ENCODE measurements around the gene IFITM10.

Gene IFITM10

DNA sequence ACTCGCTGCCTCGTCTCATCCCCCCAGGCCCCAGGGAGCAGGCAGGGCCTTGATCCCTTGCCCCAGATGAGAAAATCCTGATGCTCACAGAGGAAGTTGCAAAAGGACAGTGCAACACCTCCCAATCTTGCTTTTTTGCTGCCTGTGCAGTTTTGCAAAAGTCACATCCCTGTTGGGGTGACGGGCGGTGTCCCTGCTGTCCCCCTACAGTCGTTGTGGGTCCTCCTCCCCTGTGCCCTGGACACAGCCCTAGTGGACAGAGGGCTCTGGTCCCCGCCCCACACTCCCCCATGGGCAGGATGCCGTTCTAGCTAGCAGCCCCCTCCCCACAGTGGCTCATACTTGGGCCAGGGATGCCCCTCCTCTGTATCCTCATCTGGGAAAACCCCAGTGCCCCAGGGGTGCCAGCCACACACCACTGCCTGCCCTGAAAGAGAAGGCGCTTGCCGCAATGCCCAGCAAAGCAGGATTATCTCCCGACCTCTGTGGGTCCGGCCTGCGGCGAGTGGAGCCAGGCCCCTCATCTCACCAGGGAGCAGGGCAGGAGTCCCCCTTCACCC lies 31.7 kb upstream of the IFITM10 start:
- Histone ChIP-seq H3K9ac (ENCODE audit: low read length) (no peak overlapping the region), H3K4me3 (ENCODE audit: low read length) (no peak overlapping the region), H3K27me3 (ENCODE audit: control insufficient read depth, insufficient read depth, low read length) (peaks cover 5% of the 10 kb centered on the region), H3K27ac (ENCODE audit: low read depth, low read length) (no peak overlapping the region), H3K36me3 (ENCODE audit: control insufficient read depth, insufficient read depth, low read length) (no peaks in the 10 kb centered on the region), H3K4me1 (ENCODE audit: control insufficient read depth, insufficient read depth, low read length) (no peaks in the 10 kb centered on the region)

- Histone ChIP-seq H3K27me3 (ENCODE audit: control insufficient read depth, insufficient read depth, low read length) (peaks cover 5% of the 10 kb centered on the region), H3K4me3 (ENCODE audit: low read length) (no peak overlapping the region), H3K9ac (ENCODE audit: low read length) (no peak overlapping the region), H3K36me3 (ENCODE audit: control insufficient read depth, insufficient read depth, low read length) (no peaks in the 10 kb centered on the region), H3K4me1 (ENCODE audit: control insufficient read depth, insufficient read depth, low read length) (no peaks in the 10 kb centered on the region), H3K27ac (ENCODE audit: low read depth, low read length) (no peak overlapping the region)
These were observed 31.2 kb upstream of the IFITM10 start for GRCh38 chr11:1781593-1781975.

DNA sequence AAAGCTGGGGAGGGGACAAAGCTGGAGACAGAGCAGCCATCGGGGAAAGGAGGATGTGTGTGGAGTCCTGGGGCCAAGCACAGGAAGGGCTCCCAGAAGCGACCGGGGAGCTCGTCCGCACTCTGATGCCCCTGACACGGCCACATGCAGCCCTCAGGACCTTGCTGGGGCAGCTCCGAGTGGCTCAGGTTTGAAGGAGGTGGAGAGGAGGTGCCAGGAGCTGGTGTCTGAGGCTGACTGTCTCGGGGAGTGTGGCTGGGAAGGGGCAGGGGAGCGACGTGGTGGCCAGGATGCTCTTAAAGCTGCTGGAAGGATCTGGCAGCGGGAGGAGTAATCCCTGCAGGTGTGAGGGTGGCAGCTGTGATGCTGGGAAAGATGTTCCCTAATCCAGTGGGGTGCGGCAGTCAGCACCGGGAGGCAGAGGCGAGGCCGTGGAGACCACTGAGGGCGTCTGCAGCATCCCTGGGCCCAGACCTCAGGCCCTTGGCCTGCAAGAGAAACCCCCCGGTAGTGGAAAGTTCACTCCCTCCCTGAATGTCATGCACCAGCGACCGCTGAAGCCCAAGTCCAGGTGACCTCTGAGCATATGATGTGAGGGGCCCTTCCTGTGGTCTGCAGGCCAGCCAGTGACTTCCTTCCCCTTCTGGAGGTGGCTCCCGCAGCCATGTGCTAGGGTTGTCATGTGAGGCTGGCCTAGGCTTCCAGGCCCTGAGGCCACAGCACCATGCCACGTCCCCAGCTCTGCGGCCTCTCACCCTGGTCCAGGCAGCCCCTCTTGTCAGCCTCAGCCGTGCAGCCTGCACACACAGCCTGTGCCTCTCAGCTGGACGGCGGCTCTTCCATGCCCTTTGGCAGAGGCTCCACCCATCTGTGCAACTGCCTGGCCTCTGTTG lies 30.6 kb upstream of the IFITM10 start:
- H3K4me1 ChIP-seq (ENCODE audit: control insufficient read depth, insufficient read depth, low read length) = no peaks in the 10 kb centered on the region
- no peak overlapping the region for H3K27ac ChIP-seq (ENCODE audit: low read depth, low read length)
- peaks cover 5% of the 10 kb centered on the region for H3K27me3 ChIP-seq (ENCODE audit: control insufficient read depth, insufficient read depth, low read length)
- H3K9ac ChIP-seq (ENCODE audit: low read length) = no peak overlapping the region
- H3K36me3 ChIP-seq (ENCODE audit: control insufficient read depth, insufficient read depth, low read length) = no peaks in the 10 kb centered on the region
- H3K4me3 ChIP-seq (ENCODE audit: low read length) = no peak overlapping the region

DNA sequence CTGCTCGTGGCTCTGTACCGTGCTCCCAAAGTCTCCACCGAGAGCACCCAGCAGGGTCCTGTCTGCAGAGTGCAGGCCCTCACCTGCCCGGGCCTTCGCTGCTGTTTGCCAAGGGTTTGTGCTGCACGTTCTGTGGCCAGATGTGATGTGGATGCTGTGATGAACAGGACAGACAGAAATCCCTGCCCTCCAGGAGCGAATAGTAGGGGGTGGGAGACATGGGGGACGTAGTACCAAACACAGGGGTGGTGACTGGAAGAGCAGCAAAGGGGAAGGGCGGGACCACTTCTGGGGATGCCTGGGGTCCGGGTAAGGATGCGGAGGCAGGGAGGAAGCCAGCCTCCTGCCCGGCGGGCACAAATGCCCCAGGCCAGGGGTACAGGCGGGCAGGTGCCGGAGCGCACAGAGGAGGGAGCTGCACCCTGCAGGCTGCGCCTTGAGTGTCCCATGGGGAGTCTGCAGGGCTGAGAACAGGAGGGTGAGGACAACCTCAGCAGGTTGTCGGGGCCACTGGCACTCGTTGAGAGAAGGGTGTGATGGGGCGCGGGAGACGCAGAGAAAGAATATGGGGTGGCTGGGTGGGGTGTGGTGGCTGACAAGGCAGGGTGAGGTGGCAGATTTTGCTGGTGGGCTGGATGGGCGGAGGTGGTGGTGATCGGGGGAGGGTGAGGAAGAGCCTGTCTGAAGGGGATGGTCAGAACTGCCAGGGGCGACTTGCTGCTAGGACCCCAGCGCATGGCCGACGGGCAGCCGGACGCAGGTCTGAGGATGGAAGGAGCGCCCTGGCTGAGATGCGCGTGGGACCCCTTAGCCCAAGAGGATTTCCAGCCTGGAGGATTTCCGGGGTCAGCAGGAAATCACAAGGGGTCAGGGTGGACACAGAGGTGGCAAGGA lies 29.7 kb upstream of the IFITM10 start:
- no peaks in the 10 kb centered on the region for H3K36me3 ChIP-seq (ENCODE audit: control insufficient read depth, insufficient read depth, low read length)
- no peak overlapping the region for H3K4me3 ChIP-seq (ENCODE audit: low read length)
- no peaks in the 10 kb centered on the region for H3K4me1 ChIP-seq (ENCODE audit: control insufficient read depth, insufficient read depth, low read length)
- no peak overlapping the region for H3K27ac ChIP-seq (ENCODE audit: low read depth, low read length)
- H3K27me3 ChIP-seq (ENCODE audit: control insufficient read depth, insufficient read depth, low read length) = peaks cover 5% of the 10 kb centered on the region
- H3K9ac ChIP-seq (ENCODE audit: low read length) = no peak overlapping the region

- Histone ChIP-seq H3K4me3 (ENCODE audit: low read length) (no peak overlapping the region), H3K27ac (ENCODE audit: low read depth, low read length) (no peak overlapping the region), H3K36me3 (ENCODE audit: control insufficient read depth, insufficient read depth, low read length) (no peaks in the 10 kb centered on the region), H3K27me3 (ENCODE audit: control insufficient read depth, insufficient read depth, low read length) (peaks cover 5% of the 10 kb centered on the region), H3K4me1 (ENCODE audit: control insufficient read depth, insufficient read depth, low read length) (no peaks in the 10 kb centered on the region), H3K9ac (ENCODE audit: low read length) (no peak overlapping the region)
These were observed 28.8 kb upstream of the IFITM10 start for GRCh38 chr11:1779034-1779805.

DNA sequence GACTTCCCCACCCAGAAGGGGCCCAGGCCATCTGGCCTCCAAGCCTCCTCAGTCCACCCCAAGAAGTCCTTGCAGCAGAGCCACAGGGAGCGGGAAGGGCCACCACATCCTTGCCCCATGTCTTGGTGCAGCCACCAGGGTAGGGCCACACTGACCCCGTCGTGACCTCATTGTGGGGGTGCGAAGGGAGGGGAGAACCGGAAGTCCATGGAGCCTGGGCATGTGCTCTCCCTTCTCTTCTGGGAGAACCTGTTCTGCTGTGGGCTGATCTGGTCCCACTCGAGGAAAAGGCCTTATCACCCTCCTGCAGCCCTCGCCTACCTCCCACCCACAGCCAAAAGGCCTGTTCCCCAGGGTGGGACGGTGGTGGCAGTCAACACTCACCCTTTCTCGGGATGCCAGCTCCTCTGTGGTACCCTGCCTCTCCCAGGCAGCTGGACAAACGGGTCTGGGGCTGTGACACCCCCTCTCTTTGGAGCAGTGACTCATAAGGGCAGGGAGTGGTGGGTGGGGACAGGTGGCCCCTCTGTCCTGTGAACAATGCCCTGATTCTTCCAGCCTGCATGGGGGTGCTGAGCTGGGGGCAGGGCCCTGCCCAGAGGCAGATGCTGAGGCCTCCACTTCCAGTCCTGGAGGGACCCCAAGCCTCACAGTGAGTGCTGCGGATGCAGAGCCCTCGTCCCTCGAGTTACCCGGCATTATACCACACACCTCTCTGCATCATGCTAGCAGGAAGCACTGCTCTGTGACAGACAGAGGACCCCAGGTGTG lies 27.9 kb upstream of the IFITM10 start:
- Histone ChIP-seq H3K27me3 (ENCODE audit: control insufficient read depth, insufficient read depth, low read length) (peaks cover 5% of the 10 kb centered on the region), H3K9ac (ENCODE audit: low read length) (no peak overlapping the region), H3K36me3 (ENCODE audit: control insufficient read depth, insufficient read depth, low read length) (no peaks in the 10 kb centered on the region), H3K4me3 (ENCODE audit: low read length) (no peak overlapping the region), H3K4me1 (ENCODE audit: control insufficient read depth, insufficient read depth, low read length) (no peaks in the 10 kb centered on the region), H3K27ac (ENCODE audit: low read depth, low read length) (no peak overlapping the region)

DNA sequence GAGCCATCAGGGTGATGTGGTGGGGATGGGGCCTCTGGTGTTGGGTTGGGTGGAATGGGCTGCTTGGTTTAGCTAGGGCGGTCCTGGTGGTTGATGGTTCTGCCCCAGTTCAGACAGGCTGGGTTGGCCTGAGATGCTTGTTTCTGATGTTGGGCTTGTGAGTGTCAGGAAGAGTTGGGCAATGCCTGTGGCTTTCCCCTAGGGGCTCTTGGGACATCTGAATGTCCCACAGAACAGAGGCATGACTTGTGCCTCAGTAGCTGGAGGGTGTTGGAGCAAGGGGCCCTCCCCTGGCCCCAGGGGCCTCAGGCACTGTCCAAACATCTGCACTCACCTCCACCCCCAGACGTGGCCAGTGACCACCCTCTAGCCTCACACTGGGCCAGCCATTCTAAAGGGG lies 27.3 kb upstream of the IFITM10 start:
- Histone ChIP-seq H3K4me3 (ENCODE audit: low read length) (no peak overlapping the region), H3K4me1 (ENCODE audit: control insufficient read depth, insufficient read depth, low read length) (no peaks in the 10 kb centered on the region), H3K9ac (ENCODE audit: low read length) (no peak overlapping the region), H3K27ac (ENCODE audit: low read depth, low read length) (no peak overlapping the region), H3K27me3 (ENCODE audit: control insufficient read depth, insufficient read depth, low read length) (peaks cover 5% of the 10 kb centered on the region), H3K36me3 (ENCODE audit: control insufficient read depth, insufficient read depth, low read length) (no peaks in the 10 kb centered on the region)

DNA sequence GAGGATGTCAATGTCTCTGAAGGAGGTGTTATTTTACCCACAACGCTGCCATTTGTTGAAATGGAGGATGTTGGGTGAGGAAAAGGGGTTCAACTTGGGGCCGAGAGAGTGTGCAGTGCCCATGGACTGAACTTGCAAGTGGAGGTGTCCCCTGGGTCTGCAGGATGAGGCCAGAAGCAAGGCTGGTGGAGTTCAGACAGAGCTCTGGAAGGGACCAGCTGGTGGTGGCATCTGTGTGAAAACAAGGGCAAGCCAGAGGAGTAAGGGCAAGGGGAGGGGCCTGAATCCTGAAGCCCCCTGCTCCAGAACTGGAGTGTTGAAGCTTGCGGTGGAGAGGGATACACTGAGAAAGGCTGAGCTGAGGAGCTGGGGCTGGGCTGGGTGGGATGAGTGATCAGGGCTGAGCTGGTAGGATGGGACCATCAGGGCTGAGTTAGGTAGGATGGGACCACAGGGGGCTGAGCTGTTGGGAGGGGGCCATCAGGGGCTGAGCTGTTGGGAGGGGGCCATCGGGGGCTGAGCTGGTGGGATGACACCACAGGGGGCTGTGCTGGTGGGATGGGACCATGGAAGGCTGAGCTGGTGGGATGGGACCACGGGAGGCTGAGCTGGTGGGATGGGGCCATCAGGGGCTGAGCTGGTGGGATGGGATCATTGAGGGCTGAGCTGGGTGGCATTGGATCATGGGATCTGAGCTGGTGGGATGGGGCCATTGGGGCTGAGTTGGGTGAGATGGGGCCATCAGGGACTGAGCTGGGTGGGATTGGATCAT lies 26.7 kb upstream of the IFITM10 start:
- H3K9ac ChIP-seq (ENCODE audit: low read length) = no peak overlapping the region
- H3K4me1 ChIP-seq (ENCODE audit: control insufficient read depth, insufficient read depth, low read length) = no peaks in the 10 kb centered on the region
- no peak overlapping the region for H3K4me3 ChIP-seq (ENCODE audit: low read length)
- H3K27ac ChIP-seq (ENCODE audit: low read depth, low read length) = no peak overlapping the region
- H3K36me3 ChIP-seq (ENCODE audit: control insufficient read depth, insufficient read depth, low read length) = no peaks in the 10 kb centered on the region
- peaks cover 5% of the 10 kb centered on the region for H3K27me3 ChIP-seq (ENCODE audit: control insufficient read depth, insufficient read depth, low read length)

DNA sequence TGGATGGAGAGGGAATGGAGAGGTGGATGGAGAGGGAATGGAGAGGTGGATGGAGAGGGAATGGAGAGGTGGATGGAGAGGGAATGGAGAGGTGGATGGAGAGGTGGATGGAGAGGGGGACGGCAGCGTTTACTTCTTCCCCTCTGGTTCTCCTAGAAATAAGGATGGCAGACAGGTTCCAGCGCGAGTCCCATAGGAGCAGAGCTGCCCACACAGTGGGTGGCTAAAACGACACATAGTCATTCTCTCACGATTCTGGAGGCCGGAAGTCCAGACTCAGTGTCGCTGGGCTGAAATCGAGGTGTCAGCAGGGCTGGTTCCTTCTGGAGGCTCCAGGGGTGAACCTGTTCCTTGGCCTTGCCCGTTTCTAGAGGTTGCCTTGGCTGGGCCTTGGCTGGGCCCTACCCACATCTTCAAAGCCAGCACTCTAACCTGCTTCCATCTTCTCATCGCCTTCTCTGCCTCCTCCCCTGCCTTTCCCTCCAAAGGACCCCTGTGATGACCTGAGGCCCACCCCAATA lies 26.0 kb upstream of the IFITM10 start:
- peaks cover 4% of the 10 kb centered on the region for H3K27me3 ChIP-seq (ENCODE audit: control insufficient read depth, insufficient read depth, low read length)
- H3K27ac ChIP-seq (ENCODE audit: low read depth, low read length) = no peak overlapping the region
- H3K4me1 ChIP-seq (ENCODE audit: control insufficient read depth, insufficient read depth, low read length) = no peaks in the 10 kb centered on the region
- no peaks in the 10 kb centered on the region for H3K36me3 ChIP-seq (ENCODE audit: control insufficient read depth, insufficient read depth, low read length)
- H3K9ac ChIP-seq (ENCODE audit: low read length) = no peak overlapping the region
- H3K4me3 ChIP-seq (ENCODE audit: low read length) = no peak overlapping the region

DNA sequence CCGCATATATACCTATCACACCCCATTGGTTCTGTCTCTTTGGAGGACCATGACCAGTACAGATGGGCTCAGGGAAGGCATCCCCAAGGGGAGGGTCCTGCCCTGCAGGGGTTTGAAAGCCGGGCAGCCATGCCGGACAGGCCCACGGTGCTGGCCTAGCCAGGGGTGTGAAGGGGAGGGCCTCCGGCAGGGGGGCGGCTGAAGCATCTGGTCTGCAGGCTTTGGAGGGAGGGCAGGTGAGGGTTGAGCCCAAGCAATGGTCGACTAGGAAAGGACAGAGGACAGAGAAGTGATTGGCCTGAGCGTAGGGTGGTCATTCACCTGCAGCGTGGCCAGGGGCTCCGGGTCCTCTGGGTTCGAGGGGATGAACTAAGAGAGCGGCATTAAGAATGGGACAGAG lies 24.5 kb upstream of the IFITM10 start:
- H3K4me3 ChIP-seq (ENCODE audit: low read length) = no peak overlapping the region
- peaks cover 2% of the 10 kb centered on the region for H3K27me3 ChIP-seq (ENCODE audit: control insufficient read depth, insufficient read depth, low read length)
- H3K27ac ChIP-seq (ENCODE audit: low read depth, low read length) = no peak overlapping the region
- H3K36me3 ChIP-seq (ENCODE audit: control insufficient read depth, insufficient read depth, low read length) = no peaks in the 10 kb centered on the region
- no peak overlapping the region for H3K9ac ChIP-seq (ENCODE audit: low read length)
- H3K4me1 ChIP-seq (ENCODE audit: control insufficient read depth, insufficient read depth, low read length) = no peaks in the 10 kb centered on the region

All from rectal smooth muscle tissue (tissue), 1 donor.